Uterus (tissue), 2 donors: ENCODE results near the gene KCNC3.

Experiments used
- CTCF ChIP-seq, 4 experiments: fragments of 200-600 bp in 2 of 4; fragments of 450-650 bp in 2 of 4; sonication (generic) in 2 of 4; IDR thresholded peaks; one replicate each; pipeline ENCODE4 v1.5.1; 2016 to 2019; ENCODE audit warnings: antibody characterized with exemption in 4 of 4, mild to moderate bottlenecking in 2 of 4, moderate library complexity in 1 of 4
- POLR2A ChIP-seq, 2 donors: fragments of 450-650 bp; IDR thresholded peaks; one replicate each; pipeline ENCODE4 v1.6.1; 2016; ENCODE audit warnings: antibody characterized with exemption in 2 of 2, mild to moderate bottlenecking in 1 of 2, moderate library complexity in 1 of 2

- no peak for TF ChIP-seq POLR2A (IDR thresholded peaks at IDR 0.05)
- no peak for TF ChIP-seq CTCF (IDR thresholded peaks at IDR 0.05)
These were observed 64.5 kb downstream of the KCNC3 start for GRCh38 chr19:50264483-50265186.
